GM18870 (cell line): Measurements from ENCODE around the gene KCTD14.
"Not testable (repeated sequence)": the region's sequence is repeated elsewhere in the genome, so short reads cannot be mapped to it uniquely, and the experiment has no call there.

Experiments used
- ATAC-seq: cut with Tn5 transposase; IDR thresholded peaks from one replicate; pipeline ENCODE4 v1.9.1; 2021; ENCODE audit warnings: moderate library complexity; ENCODE audit not compliant: unreplicated experiment

Gene KCTD14

GRCh38 chr11:78025378-78025777 is 2.3 kb upstream of the KCTD14 start:
- ATAC-seq, result no peak

GRCh38 chr11:78023426-78023825 is 350 bp upstream of the KCTD14 start:
- no peak for ATAC-seq

- no peak for ATAC-seq
Measured at GRCh38 chr11:78021611-78022010, 1.5 kb downstream of the KCTD14 start.

GRCh38 chr11:78020246-78020645 is 2.8 kb downstream of the KCTD14 start:
- ATAC-seq, result no peak

- ATAC-seq, result no peak
Measured at GRCh38 chr11:78019808-78020207, 3.3 kb downstream of the KCTD14 start.

- no peak for ATAC-seq
Measured at GRCh38 chr11:78015878-78016277, 7.2 kb downstream of the KCTD14 start.

GRCh38 chr11:78014937-78015520 is 8.0 kb downstream of the KCTD14 start:
- ATAC-seq, result not testable (repeated sequence)

GRCh38 chr11:78011301-78011700 is 11.8 kb downstream of the KCTD14 start:
- ATAC-seq, result no peak

- ATAC-seq, result no peak
Measured at GRCh38 chr11:78010755-78011154, 12.3 kb downstream of the KCTD14 start.

- ATAC-seq, result no peak
Measured at GRCh38 chr11:78010304-78010703, 12.8 kb downstream of the KCTD14 start.

- ATAC-seq, result no peak
Measured at GRCh38 chr11:78009062-78009461, 14.0 kb downstream of the KCTD14 start.

GRCh38 chr11:78000193-78000592 is 22.9 kb downstream of the KCTD14 start:
- ATAC-seq, result no peak

- no peak for ATAC-seq
Measured at GRCh38 chr11:77999446-78000030, 23.5 kb downstream of the KCTD14 start.

- ATAC-seq, result peak; percentile 98
Measured at GRCh38 chr11:77994434-77995362, 28.4 kb downstream of the KCTD14 start, which contains the start of gene INTS4. Gene INTS4 (minus strand): TSS chr11:77994668. CDS start chr11:77994643, 25 bp downstream.

GRCh38 chr11:77993902-77994301 is 29.2 kb downstream of the KCTD14 start:
- ATAC-seq, result no peak

- ATAC-seq, result no peak
Measured at GRCh38 chr11:77990981-77991380, 32.1 kb downstream of the KCTD14 start.

GRCh38 chr11:77986456-77986855 is 36.6 kb downstream of the KCTD14 start:
- not testable (repeated sequence) for ATAC-seq

- ATAC-seq, result no peak
Measured at GRCh38 chr11:77981346-77981947, 41.6 kb downstream of the KCTD14 start.

- ATAC-seq, result peak; percentile 53
Measured at GRCh38 chr11:77968337-77968736, 54.7 kb downstream of the KCTD14 start.

- no peak for ATAC-seq
Measured at GRCh38 chr11:77967753-77968152, 55.3 kb downstream of the KCTD14 start.

GRCh38 chr11:77967121-77967520 is 56.0 kb downstream of the KCTD14 start:
- ATAC-seq, result no peak
